Measurements from ENCODE around the gene AUTS2.

AUTS2 gene

GRCh38 chr7:70630818-70631457, 1032.7 kb downstream of the AUTS2 start:
- Histone ChIP-seq H3K27ac (ENCODE audit: low read depth, low read length) (no peak overlapping the region), H3K27me3 (ENCODE audit: low read length) (no peaks in the 10 kb centered on the region), H4K20me1 (ENCODE audit: low read depth, low read length) (no peaks in the 10 kb centered on the region), H3K9ac (ENCODE audit: low read length) (no peak overlapping the region), H2AFZ (ENCODE audit: low read depth, low read length, severe bottlenecking) (no peak overlapping the region), H3K4me2 (ENCODE audit: low read depth, low read length, poor library complexity, severe bottlenecking) (no peak overlapping the region), H3F3A (ENCODE audit: insufficient read depth) (no peaks in the 10 kb centered on the region), H3K9me2 (replicated peaks; ENCODE audit: insufficient read depth, low read length) (no peaks in the 10 kb centered on the region), H3K79me2 (ENCODE audit: insufficient read depth, low read length) (no peaks in the 10 kb centered on the region), H3K36me3 (ENCODE audit: low read length) (no peaks in the 10 kb centered on the region), H3K4me3 (ENCODE audit: insufficient read depth, low read length, poor library complexity, severe bottlenecking) (no peak overlapping the region), H3K9me3 (ENCODE audit: insufficient read depth, low read length) (no peaks in the 10 kb centered on the region)
- no peak for TF ChIP-seq CTCF (IDR thresholded peaks at IDR 0.05; ENCODE audit: insufficient read depth, low read length, poor library complexity, severe bottlenecking)
- TF ChIP-seq EZH2phosphoT487 (conservative IDR thresholded peaks at IDR 0.05; ENCODE audit: low read length) = no peak

GRCh38 chr7:70631718-70632117, 1033.4 kb downstream of the AUTS2 start:
- H3K4me3 ChIP-seq (ENCODE audit: insufficient read depth, low read length, poor library complexity, severe bottlenecking) = no peak overlapping the region
- no peaks in the 10 kb centered on the region for H3K9me2 ChIP-seq (replicated peaks; ENCODE audit: insufficient read depth, low read length)
- TF ChIP-seq CTCF (IDR thresholded peaks at IDR 0.05; ENCODE audit: insufficient read depth, low read length, poor library complexity, severe bottlenecking) = no peak
- no peak for TF ChIP-seq EZH2phosphoT487 (conservative IDR thresholded peaks at IDR 0.05; ENCODE audit: low read length)
- H3K9ac ChIP-seq (ENCODE audit: low read length) = no peak overlapping the region
- no peak overlapping the region for H2AFZ ChIP-seq (ENCODE audit: low read depth, low read length, severe bottlenecking)
- H4K20me1 ChIP-seq (ENCODE audit: low read depth, low read length) = no peaks in the 10 kb centered on the region
- H3K9me3 ChIP-seq (ENCODE audit: insufficient read depth, low read length) = no peaks in the 10 kb centered on the region
- H3F3A ChIP-seq (ENCODE audit: insufficient read depth) = no peaks in the 10 kb centered on the region
- H3K79me2 ChIP-seq (ENCODE audit: insufficient read depth, low read length) = no peaks in the 10 kb centered on the region
- no peaks in the 10 kb centered on the region for H3K27me3 ChIP-seq (ENCODE audit: low read length)
- H3K36me3 ChIP-seq (ENCODE audit: low read length) = no peaks in the 10 kb centered on the region
- H3K27ac ChIP-seq (ENCODE audit: low read depth, low read length) = no peak overlapping the region
- no peak overlapping the region for H3K4me2 ChIP-seq (ENCODE audit: low read depth, low read length, poor library complexity, severe bottlenecking)

GRCh38 chr7:70632400-70632799, 1034.1 kb downstream of the AUTS2 start:
- Histone ChIP-seq H2AFZ (ENCODE audit: low read depth, low read length, severe bottlenecking) (no peak overlapping the region), H3K9me2 (replicated peaks; ENCODE audit: insufficient read depth, low read length) (no peaks in the 10 kb centered on the region), H3K4me2 (ENCODE audit: low read depth, low read length, poor library complexity, severe bottlenecking) (no peak overlapping the region), H3K4me3 (ENCODE audit: insufficient read depth, low read length, poor library complexity, severe bottlenecking) (no peak overlapping the region), H3K36me3 (ENCODE audit: low read length) (no peaks in the 10 kb centered on the region), H3F3A (ENCODE audit: insufficient read depth) (no peaks in the 10 kb centered on the region), H3K9ac (ENCODE audit: low read length) (no peak overlapping the region), H3K79me2 (ENCODE audit: insufficient read depth, low read length) (no peaks in the 10 kb centered on the region), H3K27ac (ENCODE audit: low read depth, low read length) (no peak overlapping the region), H4K20me1 (ENCODE audit: low read depth, low read length) (no peaks in the 10 kb centered on the region), H3K9me3 (ENCODE audit: insufficient read depth, low read length) (no peaks in the 10 kb centered on the region), H3K27me3 (ENCODE audit: low read length) (no peaks in the 10 kb centered on the region)
- no peak for TF ChIP-seq EZH2phosphoT487 (conservative IDR thresholded peaks at IDR 0.05; ENCODE audit: low read length)
- no peak for TF ChIP-seq CTCF (IDR thresholded peaks at IDR 0.05; ENCODE audit: insufficient read depth, low read length, poor library complexity, severe bottlenecking)

Measured in SU-DHL-6 (cell line).